H1 (cell line): ENCODE data around the gene POFUT2. TPM values are rescaled to one million over a fixed set of nuclear protein-coding genes. Genes with fewer than 3 reads are reported as not detected.

ENCODE experiments used
- CTCF ChIA-PET: fragments of 300-600 bp; sonication (Branson Sonifier 250); formaldehyde crosslinking; loops from one replicate; lab custom pipeline; 2021; ENCODE audit not compliant: partially characterized antibody; lab: Charles Lee
- POLR2A ChIA-PET: fragments of 300-600 bp; sonication (Branson Sonifier 250); formaldehyde crosslinking; loops from one replicate; lab custom pipeline; 2021; ENCODE audit warnings: inconsistent platforms; ENCODE audit not compliant: partially characterized antibody; lab: Charles Lee
- DNase-seq, 2 experiments: peaks; one replicate each; pipeline versions ENCODE4 v3.0.0 to v3.0.0-alpha.2; 2010 to 2022; ENCODE audit warnings: low spot score in 2 of 2, low read depth in 1 of 2, mixed read lengths in 1 of 2
- FAIRE-seq: peaks from 2 replicates; lab custom pipeline; 2011; peaks lifted over from hg19 to GRCh38; lab: Jason Lieb, UNC
- H2AFZ ChIP-seq: 2 replicates; pipeline ENCODE4 v1.8.1; 2012; ENCODE audit warnings: low read length, inconsistent platforms
- H2AK5ac ChIP-seq: 2 replicates; pipeline ENCODE4 v1.6.1; 2013; ENCODE audit warnings: low read depth, low read length
- H2BK120ac ChIP-seq: replicated peaks from 2 replicates; pipeline ENCODE3; 2013; ENCODE audit warnings: low read depth, low read length, inconsistent platforms
- H2BK12ac ChIP-seq: 2 replicates; pipeline ENCODE4 v1.6.1; 2013; ENCODE audit warnings: low read depth, low read length
- H2BK15ac ChIP-seq: 2 replicates; pipeline ENCODE4 v1.6.1; 2013; ENCODE audit warnings: low read length
- H2BK20ac ChIP-seq: 2 replicates; pipeline ENCODE4 v1.6.1; 2013; ENCODE audit warnings: low read length
- H2BK5ac ChIP-seq: 2 replicates; pipeline ENCODE4 v1.6.1; 2013; ENCODE audit warnings: low read depth, low read length
- H3K14ac ChIP-seq: 2 replicates; pipeline ENCODE4 v1.6.1; 2013; ENCODE audit warnings: inconsistent platforms; ENCODE audit not compliant: insufficient read length
- H3K18ac ChIP-seq: 2 replicates; pipeline ENCODE4 v1.6.1; 2013; ENCODE audit warnings: low read length; ENCODE audit errors: extremely low read depth
- H3K23ac ChIP-seq: 2 replicates; pipeline ENCODE4 v1.6.1; 2013; ENCODE audit warnings: inconsistent platforms; ENCODE audit not compliant: insufficient read length
- H3K23me2 ChIP-seq: 2 replicates; pipeline ENCODE4 v1.6.1; 2013; ENCODE audit warnings: low read depth, low read length
- H3K27ac ChIP-seq: 2 replicates; pipeline ENCODE4 v1.6.1; 2011; ENCODE audit warnings: low read depth, low read length, inconsistent platforms
- H3K27me3 ChIP-seq, 4 experiments: replicated peaks in 1 of 4; 1 replicate in 1 of 4; 2 replicates in 3 of 4; pipeline versions ENCODE4 v1.6.1 to v1.8.1; 2011 to 2013; ENCODE audit warnings: low read length in 3 of 4, mild to moderate bottlenecking in 3 of 4, inconsistent platforms in 2 of 4, mixed read lengths in 2 of 4, moderate library complexity in 1 of 4; ENCODE audit not compliant: control insufficient read depth in 3 of 4, insufficient read depth in 3 of 4; ENCODE audit errors: extremely low read depth in 1 of 4
- H3K36me3 ChIP-seq, 4 experiments: 2 replicates each; pipeline versions ENCODE4 v1.6.1 to v1.8.1; 2011 to 2013; ENCODE audit warnings: mild to moderate bottlenecking in 4 of 4, low read length in 3 of 4, moderate library complexity in 2 of 4, control low read depth in 1 of 4, inconsistent platforms in 1 of 4; ENCODE audit not compliant: insufficient read depth in 4 of 4, control insufficient read depth in 2 of 4
- H3K4ac ChIP-seq: replicated peaks from 2 replicates; pipeline ENCODE3; 2013; ENCODE audit warnings: low read length, low read depth, mixed read lengths, inconsistent platforms; ENCODE audit not compliant: insufficient read length
- H3K4me1 ChIP-seq, 4 experiments: replicated peaks in 1 of 4; 1 replicate in 1 of 4; 2 replicates in 3 of 4; pipeline versions ENCODE4 v1.6.1 to v1.8.1; 2011 to 2013; ENCODE audit warnings: low read length in 3 of 4, inconsistent platforms in 2 of 4, mixed read lengths in 1 of 4; ENCODE audit not compliant: insufficient read depth in 4 of 4, control insufficient read depth in 3 of 4
- H3K4me2 ChIP-seq, 2 experiments: 2 replicates each; pipeline versions ENCODE4 v1.6.1 to v1.8.1; 2011 to 2013; ENCODE audit warnings: low read depth in 2 of 2, low read length in 2 of 2, control low read depth in 1 of 2, inconsistent platforms in 1 of 2, mild to moderate bottlenecking in 1 of 2; ENCODE audit not compliant: insufficient read depth in 1 of 2
- H3K4me3 ChIP-seq, 4 experiments: fragments of 200-600, 300-600 bp in 1 of 4; sonication (generic), shearing (Covaris generic), sonication (Bioruptor Twin) in 1 of 4; 2 replicates each; pipeline versions ENCODE4 v1.5.1 to v1.8.1; 2011 to 2016; ENCODE audit warnings: low read length in 4 of 4, low read depth in 3 of 4, control low read depth in 2 of 4, inconsistent platforms in 2 of 4, mild to moderate bottlenecking in 2 of 4, mixed read lengths in 1 of 4, moderate library complexity in 1 of 4; ENCODE audit not compliant: insufficient read depth in 2 of 4; ENCODE audit errors: extremely low read depth in 1 of 4
- H3K56ac ChIP-seq: replicated peaks from 2 replicates; pipeline ENCODE3; 2013; ENCODE audit warnings: low read depth, mild to moderate bottlenecking, mixed read lengths, low read length, inconsistent platforms; ENCODE audit not compliant: insufficient read length
- H3K79me1 ChIP-seq: 2 replicates; pipeline ENCODE4 v1.6.1; 2013; ENCODE audit warnings: low read depth, low read length, control low read depth
- H3K79me2 ChIP-seq, 2 experiments: 2 replicates each; pipeline versions ENCODE4 v1.6.1 to v1.8.1; 2012 to 2013; ENCODE audit warnings: low read length in 2 of 2, mild to moderate bottlenecking in 2 of 2, inconsistent platforms in 1 of 2; ENCODE audit not compliant: insufficient read depth in 2 of 2, control insufficient read depth in 1 of 2
- H3K9ac ChIP-seq, 4 experiments: replicated peaks in 1 of 4; 1 replicate in 1 of 4; 2 replicates in 3 of 4; pipeline versions ENCODE4 v1.6.1 to v1.8.1; 2011 to 2013; ENCODE audit warnings: low read depth in 3 of 4, low read length in 3 of 4, control low read depth in 2 of 4, mild to moderate bottlenecking in 2 of 4, moderate library complexity in 2 of 4, inconsistent platforms in 1 of 4; ENCODE audit errors: extremely low read depth in 1 of 4
- H3K9me3 ChIP-seq, 2 experiments: 2 replicates each; pipeline versions ENCODE4 v1.6.1 to v1.8.1; 2012 to 2013; ENCODE audit warnings: mild to moderate bottlenecking in 2 of 2, moderate library complexity in 2 of 2, control low read depth in 1 of 2, inconsistent platforms in 1 of 2, low read depth in 1 of 2, low read length in 1 of 2, mixed read lengths in 1 of 2; ENCODE audit not compliant: insufficient read depth in 2 of 2
- H4K20me1 ChIP-seq, 2 experiments: replicated peaks in 1 of 2; 2 replicates each; pipeline versions ENCODE3 to v1.8.1; 2011 to 2013; ENCODE audit warnings: inconsistent platforms in 2 of 2, low read length in 2 of 2, mild to moderate bottlenecking in 1 of 2; ENCODE audit not compliant: insufficient read depth in 2 of 2, control insufficient read depth in 1 of 2
- H4K5ac ChIP-seq: 2 replicates; pipeline ENCODE4 v1.6.1; 2013; ENCODE audit warnings: low read length, low read depth, mixed read lengths, inconsistent platforms; ENCODE audit not compliant: insufficient read length
- H4K8ac ChIP-seq: 2 replicates; pipeline ENCODE4 v1.8.0; 2013; ENCODE audit warnings: mild to moderate bottlenecking, moderate library complexity, low read length, inconsistent platforms; ENCODE audit not compliant: insufficient read depth; ENCODE audit errors: extremely low read depth
- H4K91ac ChIP-seq: replicated peaks from 2 replicates; pipeline ENCODE3; 2013; ENCODE audit warnings: low read length, mixed read lengths, inconsistent platforms; ENCODE audit not compliant: insufficient read length
- CBX8 ChIP-seq: fragments of 300-800, 300-1000 bp; sonication (generic); IDR thresholded peaks from 2 replicates; pipeline ENCODE4 v1.7.1; 2016; ENCODE audit warnings: low read depth, low read length, borderline replicate concordance
- CTBP2 ChIP-seq: IDR thresholded peaks from 2 replicates; pipeline ENCODE4 v1.7.0; 2011; ENCODE audit warnings: borderline replicate concordance, mild to moderate bottlenecking, moderate library complexity, mixed read lengths, low read length; ENCODE audit not compliant: insufficient read depth, insufficient read length
- NANOG ChIP-seq: IDR thresholded peaks from 2 replicates; pipeline ENCODE4 v1.6.1; 2011; ENCODE audit warnings: low read length, low read depth, mild to moderate bottlenecking, inconsistent platforms; ENCODE audit not compliant: insufficient read depth, poor library complexity, severe bottlenecking
- POLR2A ChIP-seq, 2 experiments: IDR thresholded peaks; 1 replicate in 1 of 2; 2 replicates in 1 of 2; pipeline ENCODE4 v1.6.1; 2011; ENCODE audit warnings: low read depth in 2 of 2, low read length in 2 of 2, mild to moderate bottlenecking in 2 of 2; ENCODE audit errors: control extremely low read depth in 1 of 2
- POU5F1 ChIP-seq: IDR thresholded peaks from 2 replicates; pipeline ENCODE4 v1.6.1; 2011; ENCODE audit warnings: low read depth, mild to moderate bottlenecking, low read length, moderate library complexity
- TBP ChIP-seq: IDR thresholded peaks from 2 replicates; pipeline ENCODE4 v1.6.1; 2011; ENCODE audit warnings: low read depth, low read length, improper control_type of control experiment
- WGBS, 2 experiments: shearing (Covaris generic) in 1 of 2; methylation state at CpG; one replicate each; pipeline versions ENCODE4 v1.1.6 to v1.1.7; 2013 to 2015; ENCODE audit warnings: low lambda C conversion rate in 2 of 2, mixed read lengths in 2 of 2, inconsistent platforms in 1 of 2, low coverage in 1 of 2, missing lambda C conversion rate in 1 of 2; ENCODE audit not compliant: insufficient replicate concordance in 2 of 2, insufficient coverage in 1 of 2, insufficient read length in 1 of 2; ENCODE audit errors: extremely low coverage in 1 of 2, missing lambda C conversion rate in 1 of 2; 5-methylcytosine and 5-hydroxymethylcytosine counted together
- polyA plus RNA-seq, 7 experiments: library from polyadenylated mRNA; depleted of rRNA in 3 of 7; stranded (reverse) in 5 of 7; unstranded in 2 of 7; fragments of >200 nt in 5 of 7; fragments of 200-250 nt in 2 of 7; gene quantifications; 1 replicate in 5 of 7; 2 replicates in 1 of 7; 4 replicates in 1 of 7; pipeline versions ENCODE4 v1.2.1 to v1.2.3, GENCODE V29; 2011 to 2013; ENCODE audit warnings: missing spikeins in 2 of 7, mixed read lengths in 2 of 7
- total RNA-seq: library from RNA; stranded (reverse); fragmentation: NEBNext Ultra II Directional; extraction: Animal tissue kit (Norgen Biotek cat#: 25700); gene quantifications from 2 replicates; pipeline ENCODE4 v1.2.1, GENCODE V29; 2021
- TF ChIP-seq, protein P1 (sequence below): IDR thresholded peaks from 2 replicates; pipeline ENCODE4 v1.6.1; 2011; ENCODE audit warnings: low read length, improper control_type of control experiment

POFUT2 gene
- total and polyA plus RNA-seq, 2 of the 8 experiments (the other 6 are each of a cell fraction or from before 2014, with no cell fraction given) = 13.7 to 32.1 TPM

- H2BK15ac ChIP-seq = no peak overlapping the region
- H2AK5ac ChIP-seq = no peak overlapping the region
- no peak overlapping the region for H2BK20ac ChIP-seq
- no peak overlapping the region for H3K14ac ChIP-seq
- no peaks in the 10 kb centered on the region for H4K20me1 ChIP-seq
- no peak overlapping the region for H3K9ac ChIP-seq
- no peak overlapping the region for H2AFZ ChIP-seq
- no peak overlapping the region for H2BK120ac ChIP-seq
- no peak overlapping the region for H3K23ac ChIP-seq
- no peak overlapping the region for H4K8ac ChIP-seq
- no peak overlapping the region for H3K4me2 ChIP-seq
- no peak overlapping the region for H3K27ac ChIP-seq
- no peak overlapping the region for H4K5ac ChIP-seq
- H2BK5ac ChIP-seq = no peak overlapping the region
- H3K56ac ChIP-seq = no peak overlapping the region
- H4K91ac ChIP-seq = no peak overlapping the region
- POLR2A ChIA-PET = no interaction called here
- no peaks in the 10 kb centered on the region for H3K79me2 ChIP-seq
- no peak overlapping the region for H3K4me3 ChIP-seq
- no peak overlapping the region for H3K4ac ChIP-seq
- 79% methylated on average over 15 of the region's 15 CpGs; no CpG with 5 or more reads in 1 of the 2 experiments for WGBS, 2 experiments
- TF ChIP-seq POLR2A (IDR thresholded peaks at IDR 0.05; ENCODE audit: control extremely low read depth in 1 of 2, low read depth in 2 of 2, low read length in 2 of 2) (no peak), POU5F1 (no peak), NANOG (no peak), TBP (no peak), CTBP2 (no peak), CBX8 (no peak)
- TF ChIP-seq, protein P1, sequence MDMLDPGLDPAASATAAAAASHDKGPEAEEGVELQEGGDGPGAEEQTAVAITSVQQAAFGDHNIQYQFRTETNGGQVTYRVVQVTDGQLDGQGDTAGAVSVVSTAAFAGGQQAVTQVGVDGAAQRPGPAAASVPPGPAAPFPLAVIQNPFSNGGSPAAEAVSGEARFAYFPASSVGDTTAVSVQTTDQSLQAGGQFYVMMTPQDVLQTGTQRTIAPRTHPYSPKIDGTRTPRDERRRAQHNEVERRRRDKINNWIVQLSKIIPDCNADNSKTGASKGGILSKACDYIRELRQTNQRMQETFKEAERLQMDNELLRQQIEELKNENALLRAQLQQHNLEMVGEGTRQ = no peak
- no peaks in the 10 kb centered on the region for H3K27me3 ChIP-seq
- H3K4me1 ChIP-seq = no peaks in the 10 kb centered on the region
- FAIRE-seq (no peak), DNase-seq (no peak)
- no peaks in the 10 kb centered on the region for H3K79me1 ChIP-seq
- no peaks in the 10 kb centered on the region for H3K9me3 ChIP-seq
- H3K36me3 ChIP-seq = no peaks in the 10 kb centered on the region
- no peaks in the 10 kb centered on the region for H3K23me2 ChIP-seq
- no peak overlapping the region for H2BK12ac ChIP-seq
- CTCF ChIA-PET = no interaction called here
- H3K18ac ChIP-seq = no peak overlapping the region
Measured at GRCh38 chr21:45226540-45227326, 61.0 kb downstream of the POFUT2 start.
